ENCODE measurements around the gene SLC24A1.

The SLC24A1 gene

GRCh38 chr15:65653341-65653740, 31.6 kb downstream of the SLC24A1 start:
- peak; percentile 26 for DNase-seq (ENCODE audit: low read depth)

- no peak for DNase-seq (ENCODE audit: low read depth)
These were observed 32.2 kb downstream of the SLC24A1 start for GRCh38 chr15:65653801-65654521.

GRCh38 chr15:65655026-65655425, 33.3 kb downstream of the SLC24A1 start:
- no peak for DNase-seq (ENCODE audit: low read depth)

DNA sequence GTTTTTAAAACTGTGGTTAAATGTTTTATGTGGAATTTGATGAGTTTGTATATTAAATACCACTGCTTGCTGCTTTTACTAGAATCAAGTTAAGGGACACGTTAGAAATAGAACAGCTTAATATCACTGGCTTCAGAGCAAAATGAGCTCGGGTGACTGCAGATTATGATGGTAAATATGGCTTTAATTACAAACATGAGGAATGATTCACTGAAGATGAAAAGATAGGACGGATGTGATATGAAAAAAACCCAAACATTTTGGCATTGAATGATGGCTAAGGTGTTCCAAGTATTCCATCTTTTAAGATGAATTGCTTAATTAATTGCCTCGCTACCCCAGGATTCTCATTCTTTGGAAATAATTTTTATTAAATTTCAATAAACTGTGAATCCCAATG, 33.7 kb downstream of the SLC24A1 start:
- DNase-seq (ENCODE audit: low read depth) = no peak

- no peak for DNase-seq (ENCODE audit: low read depth)
These were observed 37.8 kb downstream of the SLC24A1 start for GRCh38 chr15:65659502-65660052.

GRCh38 chr15:65660927-65661326, 39.2 kb downstream of the SLC24A1 start:
- DNase-seq (ENCODE audit: low read depth) = no peak

GRCh38 chr15:65663521-65663920, 41.8 kb downstream of the SLC24A1 start:
- DNase-seq (ENCODE audit: low read depth) = no peak

GRCh38 chr15:65666257-65666656, 44.5 kb downstream of the SLC24A1 start:
- peak; percentile 25 for DNase-seq (ENCODE audit: low read depth)

GRCh38 chr15:65675551-65675950, 53.8 kb downstream of the SLC24A1 start:
- DNase-seq (ENCODE audit: low read depth) = no peak

- DNase-seq (ENCODE audit: low read depth) = no peak
These were observed 54.4 kb downstream of the SLC24A1 start for GRCh38 chr15:65676123-65676522.

- DNase-seq (ENCODE audit: low read depth) = no peak
These were observed 58.8 kb downstream of the SLC24A1 start for GRCh38 chr15:65680544-65680943.

DNA sequence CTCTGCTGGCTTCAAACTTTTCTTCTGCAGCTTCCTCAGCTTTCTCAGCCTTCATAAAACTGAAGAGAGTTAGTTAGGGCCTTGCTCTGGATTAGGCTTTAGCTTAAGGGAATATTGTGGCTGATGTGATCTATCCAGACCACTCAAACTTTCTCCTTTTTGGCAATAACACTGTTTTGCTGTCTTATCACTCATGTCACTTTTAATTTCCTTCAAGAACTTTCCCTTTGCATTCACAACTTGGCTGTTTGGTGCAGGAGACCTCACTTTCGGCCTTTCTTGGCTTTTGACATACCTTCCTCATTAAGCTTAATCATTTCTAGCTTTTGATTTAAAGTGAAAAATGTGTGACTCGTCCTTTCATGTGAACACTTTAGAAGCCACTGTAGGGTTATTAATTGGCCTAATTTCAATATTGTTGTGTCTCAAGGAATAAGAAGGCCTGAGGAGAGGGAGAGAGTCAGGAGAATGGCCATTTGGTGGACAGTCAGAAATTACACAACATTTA, 60.7 kb downstream of the SLC24A1 start:
- no peak for DNase-seq (ENCODE audit: low read depth)

GRCh38 chr15:65688462-65688861, 66.7 kb downstream of the SLC24A1 start:
- no peak for DNase-seq (ENCODE audit: low read depth)

- no peak for DNase-seq (ENCODE audit: low read depth)
These were observed 68.4 kb downstream of the SLC24A1 start for GRCh38 chr15:65690173-65690572.

DNA sequence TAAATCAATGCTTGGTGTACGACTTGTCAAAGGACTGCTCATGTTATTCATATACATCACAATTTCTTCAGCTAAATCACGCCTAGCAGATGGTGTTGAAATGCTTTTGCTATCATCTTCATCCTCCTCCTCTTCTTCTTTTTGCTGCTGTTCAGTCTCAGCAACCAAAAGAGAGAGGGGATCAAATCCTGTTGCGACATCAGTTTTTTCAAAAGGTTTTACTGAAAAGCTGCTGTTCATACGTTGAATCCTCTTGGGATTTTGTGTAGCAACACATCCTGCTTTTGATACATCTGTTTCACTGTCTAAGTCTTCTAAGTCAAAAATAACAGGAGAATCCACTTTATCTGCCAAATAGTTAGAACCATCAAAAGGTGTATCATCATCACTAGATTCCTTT, 69.0 kb downstream of the SLC24A1 start:
- no peak for DNase-seq (ENCODE audit: low read depth)

DNA sequence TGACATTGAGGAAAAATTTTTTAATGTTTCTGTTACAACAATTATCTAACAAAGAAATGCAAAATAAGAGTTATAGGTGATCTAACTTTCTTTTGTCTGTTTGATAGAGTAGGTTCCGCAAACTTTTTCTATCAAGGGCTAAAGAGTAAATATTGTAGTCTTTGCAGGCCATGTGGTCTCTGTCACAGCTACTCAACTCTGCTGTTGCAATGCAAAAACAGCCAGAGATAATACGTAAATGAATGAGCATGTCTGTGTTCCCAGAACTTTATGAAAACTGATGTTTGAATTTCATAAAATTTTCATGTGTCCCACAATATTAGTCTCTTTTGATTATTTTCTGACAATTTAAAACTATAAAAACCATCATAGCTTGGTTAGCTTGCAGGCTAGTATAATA, 73.3 kb downstream of the SLC24A1 start:
- DNase-seq (ENCODE audit: low read depth) = no peak

All from stromal cell of bone marrow (primary cell).